ENCODE results near the gene SYNE1. TPM values are rescaled to one million over a fixed set of nuclear protein-coding genes. Genes with fewer than 3 reads are reported as not detected.

Gene SYNE1
- total and polyA plus RNA-seq, 10 of the 15 experiments (the other 5 are each of a cell fraction or from before 2014, with no cell fraction given) = 2.3 to 28.7 (median 14.1) TPM

DNA sequence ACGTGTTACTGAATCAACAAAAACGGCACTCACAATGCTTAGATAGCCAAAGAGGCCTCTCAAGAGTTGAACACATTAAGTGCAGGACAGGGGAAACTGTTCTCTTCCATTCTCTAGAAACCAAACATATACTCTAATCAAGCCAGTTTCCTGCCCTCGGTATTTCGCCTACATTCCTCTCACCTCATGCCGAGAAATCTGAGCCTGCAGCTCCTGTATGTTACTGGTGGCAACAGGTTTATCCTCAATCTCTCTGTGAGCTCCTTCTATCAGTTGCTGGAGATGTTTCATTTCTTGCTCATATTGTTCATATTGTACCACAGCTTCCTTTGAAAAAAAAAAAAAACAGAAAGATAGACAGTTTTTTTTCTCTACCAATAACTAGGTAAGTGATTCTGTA is 328.9 kb downstream of the SYNE1 start:
- POLR2A ChIA-PET = no interaction called here
- no TSS peak for BruUV-seq (replicated peaks)
- Histone ChIP-seq H3K4me2 (ENCODE audit: control insufficient read depth, insufficient read depth) (no peak overlapping the region), H3K9ac (ENCODE audit: control insufficient read depth, insufficient read depth, low read length) (no peak overlapping the region), H3K4me3 (no peak overlapping the region), H4K20me1 (ENCODE audit: control insufficient read depth, insufficient read depth) (no peaks in the 10 kb centered on the region), H3K36me3 (ENCODE audit: control insufficient read depth in 2 of 2, insufficient read depth in 2 of 2, low read length in 1 of 2) (no peaks in the 10 kb centered on the region), H2AFZ (ENCODE audit: control insufficient read depth, low read depth, low read length) (no peak overlapping the region), H3K27ac (ENCODE audit: control insufficient read depth, insufficient read depth) (no peak overlapping the region), H3K27me3 (replicated peaks in 1 of 2; ENCODE audit: control insufficient read depth in 2 of 2, insufficient read depth in 2 of 2, low read length in 1 of 2) (no peaks in the 10 kb centered on the region), H3K79me2 (ENCODE audit: control insufficient read depth, insufficient read depth, low read length) (no peaks in the 10 kb centered on the region), H3K9me3 (replicated peaks; ENCODE audit: control insufficient read depth, insufficient read depth, low read length) (no peaks in the 10 kb centered on the region), H3K4me1 (ENCODE audit: control insufficient read depth, insufficient read depth, low read length) (no peaks in the 10 kb centered on the region)
- RAD21 ChIA-PET (ENCODE audit: unreplicated experiment) = no interaction called here
- no peak for FAIRE-seq
- no peak for DNase-seq (ENCODE audit: low read depth, low spot score)
- CTCF ChIA-PET = interaction anchor here (1.0 to 3.4 kb wide), 2 partner anchors 10 to 30 kb away, joined by 3 to 14 read pairs; no protein-coding TSS in a partner anchor
- 86% methylated on average over 5 of the region's 5 CpGs for WGBS (ENCODE audit: insufficient coverage, insufficient replicate concordance, low lambda C conversion rate, missing lambda C conversion rate)
- in situ Hi-C loops (cut with MboI) = no loop called here
- ATAC-seq = no peak
- SMC1A ChIA-PET (ENCODE audit: uncharacterized antibody, unreplicated experiment) = interaction anchor here (1.2 to 1.6 kb wide), 2 partner anchors 8 to 10 kb away, joined by 4 read pairs; no protein-coding TSS in a partner anchor
- intact Hi-C loops (cut with micrococcal nuclease; ENCODE audit: unreplicated experiment) = loop anchor here (10.0 kb wide), 1 partner anchor 666 kb away; no protein-coding TSS in a partner anchor
- TF ChIP-seq GATAD2B (conservative IDR thresholded peaks at IDR 0.05; ENCODE audit: low read depth) (no peak), NFYB (IDR thresholded peaks at IDR 0.05; ENCODE audit: insufficient read depth, low read depth, low read length) (no peak), ATF7 (IDR thresholded peaks at IDR 0.05; ENCODE audit: low read depth) (no peak), CBFB (IDR thresholded peaks at IDR 0.05; ENCODE audit: low read depth) (no peak), ASH2L (IDR thresholded peaks at IDR 0.05; ENCODE audit: borderline replicate concordance, low read depth) (no peak), RAD21 (IDR thresholded peaks at IDR 0.05; ENCODE audit: insufficient read depth, low read depth, low read length) (no peak), SMAD1 (IDR thresholded peaks at IDR 0.05; ENCODE audit: low read depth, partially characterized antibody) (no peak), NBN (IDR thresholded peaks at IDR 0.05) (no peak), RFX5 (IDR thresholded peaks at IDR 0.05; ENCODE audit: low read depth, low read length) (no peak), SMAD5 (IDR thresholded peaks at IDR 0.05; ENCODE audit: low read depth) (no peak), ZNF217 (IDR thresholded peaks at IDR 0.05) (no peak), NFYA (IDR thresholded peaks at IDR 0.05; ENCODE audit: borderline replicate concordance, low read depth, low read length) (no peak)
- TF ChIP-seq, protein P1, sequence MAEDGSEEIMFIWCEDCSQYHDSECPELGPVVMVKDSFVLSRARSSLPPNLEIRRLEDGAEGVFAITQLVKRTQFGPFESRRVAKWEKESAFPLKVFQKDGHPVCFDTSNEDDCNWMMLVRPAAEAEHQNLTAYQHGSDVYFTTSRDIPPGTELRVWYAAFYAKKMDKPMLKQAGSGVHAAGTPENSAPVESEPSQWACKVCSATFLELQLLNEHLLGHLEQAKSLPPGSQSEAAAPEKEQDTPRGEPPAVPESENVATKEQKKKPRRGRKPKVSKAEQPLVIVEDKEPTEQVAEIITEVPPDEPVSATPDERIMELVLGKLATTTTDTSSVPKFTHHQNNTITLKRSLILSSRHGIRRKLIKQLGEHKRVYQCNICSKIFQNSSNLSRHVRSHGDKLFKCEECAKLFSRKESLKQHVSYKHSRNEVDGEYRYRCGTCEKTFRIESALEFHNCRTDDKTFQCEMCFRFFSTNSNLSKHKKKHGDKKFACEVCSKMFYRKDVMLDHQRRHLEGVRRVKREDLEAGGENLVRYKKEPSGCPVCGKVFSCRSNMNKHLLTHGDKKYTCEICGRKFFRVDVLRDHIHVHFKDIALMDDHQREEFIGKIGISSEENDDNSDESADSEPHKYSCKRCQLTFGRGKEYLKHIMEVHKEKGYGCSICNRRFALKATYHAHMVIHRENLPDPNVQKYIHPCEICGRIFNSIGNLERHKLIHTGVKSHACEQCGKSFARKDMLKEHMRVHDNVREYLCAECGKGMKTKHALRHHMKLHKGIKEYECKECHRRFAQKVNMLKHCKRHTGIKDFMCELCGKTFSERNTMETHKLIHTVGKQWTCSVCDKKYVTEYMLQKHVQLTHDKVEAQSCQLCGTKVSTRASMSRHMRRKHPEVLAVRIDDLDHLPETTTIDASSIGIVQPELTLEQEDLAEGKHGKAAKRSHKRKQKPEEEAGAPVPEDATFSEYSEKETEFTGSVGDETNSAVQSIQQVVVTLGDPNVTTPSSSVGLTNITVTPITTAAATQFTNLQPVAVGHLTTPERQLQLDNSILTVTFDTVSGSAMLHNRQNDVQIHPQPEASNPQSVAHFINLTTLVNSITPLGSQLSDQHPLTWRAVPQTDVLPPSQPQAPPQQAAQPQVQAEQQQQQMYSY (CRISPR knock-in tag; IDR thresholded peaks at IDR 0.05) = no peak
- TF ChIP-seq, protein P2, sequence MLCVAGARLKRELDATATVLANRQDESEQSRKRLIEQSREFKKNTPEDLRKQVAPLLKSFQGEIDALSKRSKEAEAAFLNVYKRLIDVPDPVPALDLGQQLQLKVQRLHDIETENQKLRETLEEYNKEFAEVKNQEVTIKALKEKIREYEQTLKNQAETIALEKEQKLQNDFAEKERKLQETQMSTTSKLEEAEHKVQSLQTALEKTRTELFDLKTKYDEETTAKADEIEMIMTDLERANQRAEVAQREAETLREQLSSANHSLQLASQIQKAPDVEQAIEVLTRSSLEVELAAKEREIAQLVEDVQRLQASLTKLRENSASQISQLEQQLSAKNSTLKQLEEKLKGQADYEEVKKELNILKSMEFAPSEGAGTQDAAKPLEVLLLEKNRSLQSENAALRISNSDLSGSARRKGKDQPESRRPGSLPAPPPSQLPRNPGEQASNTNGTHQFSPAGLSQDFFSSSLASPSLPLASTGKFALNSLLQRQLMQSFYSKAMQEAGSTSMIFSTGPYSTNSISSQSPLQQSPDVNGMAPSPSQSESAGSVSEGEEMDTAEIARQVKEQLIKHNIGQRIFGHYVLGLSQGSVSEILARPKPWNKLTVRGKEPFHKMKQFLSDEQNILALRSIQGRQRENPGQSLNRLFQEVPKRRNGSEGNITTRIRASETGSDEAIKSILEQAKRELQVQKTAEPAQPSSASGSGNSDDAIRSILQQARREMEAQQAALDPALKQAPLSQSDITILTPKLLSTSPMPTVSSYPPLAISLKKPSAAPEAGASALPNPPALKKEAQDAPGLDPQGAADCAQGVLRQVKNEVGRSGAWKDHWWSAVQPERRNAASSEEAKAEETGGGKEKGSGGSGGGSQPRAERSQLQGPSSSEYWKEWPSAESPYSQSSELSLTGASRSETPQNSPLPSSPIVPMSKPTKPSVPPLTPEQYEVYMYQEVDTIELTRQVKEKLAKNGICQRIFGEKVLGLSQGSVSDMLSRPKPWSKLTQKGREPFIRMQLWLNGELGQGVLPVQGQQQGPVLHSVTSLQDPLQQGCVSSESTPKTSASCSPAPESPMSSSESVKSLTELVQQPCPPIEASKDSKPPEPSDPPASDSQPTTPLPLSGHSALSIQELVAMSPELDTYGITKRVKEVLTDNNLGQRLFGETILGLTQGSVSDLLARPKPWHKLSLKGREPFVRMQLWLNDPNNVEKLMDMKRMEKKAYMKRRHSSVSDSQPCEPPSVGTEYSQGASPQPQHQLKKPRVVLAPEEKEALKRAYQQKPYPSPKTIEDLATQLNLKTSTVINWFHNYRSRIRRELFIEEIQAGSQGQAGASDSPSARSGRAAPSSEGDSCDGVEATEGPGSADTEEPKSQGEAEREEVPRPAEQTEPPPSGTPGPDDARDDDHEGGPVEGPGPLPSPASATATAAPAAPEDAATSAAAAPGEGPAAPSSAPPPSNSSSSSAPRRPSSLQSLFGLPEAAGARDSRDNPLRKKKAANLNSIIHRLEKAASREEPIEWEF (IDR thresholded peaks at IDR 0.05; ENCODE audit: insufficient replicate concordance, low read depth, low read length) = no peak
- TF ChIP-seq, protein P3, sequence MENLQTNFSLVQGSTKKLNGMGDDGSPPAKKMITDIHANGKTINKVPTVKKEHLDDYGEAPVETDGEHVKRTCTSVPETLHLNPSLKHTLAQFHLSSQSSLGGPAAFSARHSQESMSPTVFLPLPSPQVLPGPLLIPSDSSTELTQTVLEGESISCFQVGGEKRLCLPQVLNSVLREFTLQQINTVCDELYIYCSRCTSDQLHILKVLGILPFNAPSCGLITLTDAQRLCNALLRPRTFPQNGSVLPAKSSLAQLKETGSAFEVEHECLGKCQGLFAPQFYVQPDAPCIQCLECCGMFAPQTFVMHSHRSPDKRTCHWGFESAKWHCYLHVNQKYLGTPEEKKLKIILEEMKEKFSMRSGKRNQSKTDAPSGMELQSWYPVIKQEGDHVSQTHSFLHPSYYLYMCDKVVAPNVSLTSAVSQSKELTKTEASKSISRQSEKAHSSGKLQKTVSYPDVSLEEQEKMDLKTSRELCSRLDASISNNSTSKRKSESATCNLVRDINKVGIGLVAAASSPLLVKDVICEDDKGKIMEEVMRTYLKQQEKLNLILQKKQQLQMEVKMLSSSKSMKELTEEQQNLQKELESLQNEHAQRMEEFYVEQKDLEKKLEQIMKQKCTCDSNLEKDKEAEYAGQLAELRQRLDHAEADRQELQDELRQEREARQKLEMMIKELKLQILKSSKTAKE (IDR thresholded peaks at IDR 0.05; ENCODE audit: low read depth, poor library complexity, severe bottlenecking) = no peak
